Smooth muscle cell of the coronary artery (primary cell): ENCODE measurements around the gene OAT. TPM values are rescaled to one million over a fixed set of nuclear protein-coding genes. Genes with fewer than 3 reads are reported as not detected.

Experiments used
- total RNA-seq: library from RNA; depleted of rRNA; stranded (reverse); fragments of >200 nt; gene quantifications from 2 replicates; pipeline ENCODE4 v1.2.3, GENCODE V29; 2014; ENCODE audit warnings: low replicate concordance

Gene OAT
- 120 and 207 TPM in 2 replicates for total RNA-seq

GRCh38 chr10:124418726-124419501, at the start of gene OAT:
Gene OAT, minus strand, starts transcription at chr10:124418923. Its CDS starts 6,752 bp downstream, at chr10:124412171.

DNA sequence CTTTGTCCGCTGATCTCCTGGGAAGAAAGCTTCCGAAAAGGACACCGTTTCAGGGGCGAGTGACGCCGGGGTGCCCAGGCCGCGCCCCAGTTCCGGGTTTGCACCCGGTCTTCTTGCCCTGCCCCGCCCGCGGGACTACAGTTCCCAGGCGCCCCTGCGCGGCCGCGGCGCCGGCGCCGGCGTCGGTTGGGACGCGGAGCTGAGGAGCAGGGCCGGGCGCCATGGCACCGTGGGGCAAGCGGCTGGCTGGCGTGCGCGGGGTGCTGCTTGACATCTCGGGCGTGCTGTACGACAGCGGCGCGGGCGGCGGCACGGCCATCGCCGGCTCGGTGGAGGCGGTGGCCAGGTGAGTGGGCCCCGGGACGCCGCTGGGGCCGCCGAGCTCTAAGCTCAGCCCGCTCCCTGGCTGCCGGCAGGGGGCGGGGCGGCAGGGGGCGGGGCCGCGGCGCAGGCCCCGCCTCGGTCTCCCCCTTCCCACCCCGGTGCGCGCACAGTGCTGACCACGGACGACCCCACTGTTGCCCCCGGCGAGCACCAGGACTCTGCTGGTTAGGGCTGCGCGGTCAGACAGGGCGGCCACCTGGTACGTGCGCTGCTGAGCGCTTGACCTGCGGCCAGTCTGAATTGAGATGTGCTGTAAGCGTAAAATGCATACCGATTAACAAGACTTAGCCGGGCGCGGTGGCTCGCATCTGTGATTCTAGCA, 43.1 kb upstream of the OAT start, which contains the start of gene LHPP:
LHPP (plus strand) TSS at position 182 of the 706 bp plus-strand sequence; CDS start at position 222, 40 bp downstream.

GRCh38 chr10:124450012-124450782, 31.5 kb upstream of the OAT start, which contains the start of gene NKX1-2:
Gene NKX1-2, minus strand, starts transcription at chr10:124450035. Its CDS starts 92 bp downstream, at chr10:124449943.

Other genes starting within 250 kb of the OAT start
- gene NKX1-2, start 31.1 kb upstream of the OAT start, total RNA-seq, result not detected in 2 replicates
- gene LHPP, start 42.9 kb upstream of the OAT start, total RNA-seq, result 5.7 and 8.1 TPM in 2 replicates